NCI-H2171 (cell line): ENCODE measurements around the gene P2RY2.

Experiments used
- DNase-seq: peaks from one replicate; lab custom pipeline; 2025; lab: John Stamatoyannopoulos, UW

Gene P2RY2

DNA sequence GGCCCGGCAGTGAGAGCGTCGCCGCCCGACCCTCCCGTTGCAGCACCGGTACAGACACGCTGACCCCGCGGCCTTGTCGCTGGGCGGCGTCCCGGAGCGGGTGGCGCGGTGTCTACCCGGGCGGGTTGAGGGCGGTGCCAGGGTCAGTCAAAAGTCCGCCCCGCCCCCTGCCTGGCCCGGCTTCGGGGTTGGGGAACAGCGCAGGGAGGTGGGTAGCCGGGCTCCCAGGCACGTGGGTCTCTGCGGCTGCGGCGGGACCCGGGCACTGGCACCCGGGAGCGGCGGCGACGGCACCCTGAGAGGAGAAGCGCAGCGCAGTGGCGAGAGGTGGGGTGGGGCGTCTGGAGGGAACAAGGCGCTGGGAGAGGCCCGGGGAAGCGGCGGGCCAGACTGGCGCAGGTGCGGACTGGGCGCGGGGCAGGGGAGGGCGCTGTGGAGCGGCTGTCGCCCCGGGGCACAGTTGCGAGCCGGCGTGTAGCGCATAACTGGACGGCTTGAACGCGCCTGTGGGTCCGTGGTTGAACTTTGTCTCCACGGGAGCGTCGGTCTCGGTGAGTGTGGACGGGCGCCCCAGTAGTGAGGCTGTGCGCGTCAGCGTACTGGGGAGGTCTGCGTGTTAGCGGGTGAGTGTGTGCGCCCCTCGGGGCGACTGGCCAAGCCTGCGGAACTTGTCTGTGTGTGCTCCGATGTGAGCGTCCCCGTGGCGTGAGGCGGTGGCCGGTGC is at the start of gene P2RY2:
Gene P2RY2 (plus strand): TSS at position 176 of the 724 bp plus-strand sequence. CDS start 15,879 bp downstream, outside the sequence.
- no peak for DNase-seq

DNA sequence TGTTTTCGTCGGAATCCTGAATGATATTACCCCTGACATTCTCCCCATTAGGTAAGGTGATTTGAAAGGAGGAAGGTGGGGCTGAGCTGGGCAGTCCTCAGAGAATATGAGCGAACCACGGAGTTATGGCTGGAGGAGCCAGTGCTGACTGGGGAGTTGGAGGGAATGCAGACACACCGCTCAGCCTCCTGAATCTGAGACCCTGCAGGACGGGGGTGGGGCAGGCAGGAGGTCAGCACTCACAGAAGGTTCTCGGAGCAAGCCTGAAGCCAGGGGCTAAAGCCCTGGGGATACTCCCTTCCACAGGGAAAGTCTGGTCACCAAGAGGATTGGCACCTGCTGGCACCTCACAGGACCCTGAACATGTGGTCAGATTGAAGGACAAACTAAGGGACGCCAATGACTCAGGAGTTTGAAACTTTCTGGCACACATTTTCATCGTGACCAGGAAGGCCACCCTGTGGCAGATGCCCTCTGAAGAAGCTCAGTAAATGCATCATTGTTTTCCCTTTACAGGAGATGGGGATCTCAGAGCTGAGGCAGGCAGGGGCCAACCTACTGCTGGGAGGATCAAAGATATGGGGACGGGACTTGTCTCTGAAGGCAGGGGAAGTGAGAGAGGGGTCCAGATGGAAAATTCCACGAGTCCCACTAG is 49.0 kb upstream of the P2RY2 start:
- DNase-seq: no peak

DNA sequence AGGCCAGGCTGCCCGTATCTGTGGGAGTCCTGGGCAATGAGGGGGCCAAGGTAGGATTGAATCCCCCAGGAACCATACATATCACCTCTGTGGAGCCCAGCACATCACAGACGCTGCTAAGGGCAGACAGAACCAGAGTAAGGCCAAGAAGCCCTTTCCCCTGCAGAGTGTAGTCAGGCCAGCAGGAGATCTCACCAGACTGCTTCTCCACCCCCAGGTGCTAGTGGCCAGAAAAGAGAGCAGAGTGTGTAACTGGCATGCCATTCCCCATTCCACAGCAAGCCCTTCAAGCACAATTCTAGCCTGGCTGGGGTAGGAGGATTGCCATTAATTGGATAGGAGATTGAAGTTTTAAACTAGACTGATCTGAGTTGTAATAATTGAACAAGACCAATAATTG is 47.9 kb upstream of the P2RY2 start:
- DNase-seq: no peak

DNA sequence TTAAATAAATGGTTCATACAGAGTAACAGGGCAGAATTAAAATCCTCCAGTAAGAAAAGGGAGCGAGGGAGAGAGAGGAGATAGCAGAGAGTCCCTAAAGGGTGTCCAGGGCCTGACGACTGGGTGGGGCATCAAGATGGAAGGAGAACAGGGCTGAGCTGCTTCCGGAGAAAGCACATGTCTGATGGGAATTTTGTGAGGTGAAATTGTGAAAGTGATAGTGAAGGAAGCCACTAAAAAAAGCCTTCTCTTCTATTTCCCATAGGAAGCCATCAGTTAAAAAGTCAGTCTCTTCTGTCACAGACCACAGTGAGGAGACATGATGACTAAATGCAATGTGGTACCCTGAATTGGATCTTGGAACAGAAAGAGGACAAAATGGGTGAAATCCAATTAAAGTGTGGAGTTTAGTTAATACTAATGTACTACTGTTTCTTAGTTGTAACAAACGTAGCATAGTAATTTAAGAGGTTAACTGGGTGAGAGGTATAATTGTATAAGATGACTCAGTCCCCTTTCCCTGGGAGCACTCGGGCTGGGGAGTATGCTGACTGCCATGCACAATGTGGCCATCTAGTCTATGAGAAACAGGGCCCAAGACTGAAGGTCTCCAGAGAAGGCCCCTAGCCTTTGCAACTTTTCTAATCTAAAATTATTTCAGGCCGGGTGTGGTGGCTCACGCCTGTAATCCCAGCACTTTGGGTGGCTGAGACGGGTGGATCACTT is 46.5 kb upstream of the P2RY2 start:
- DNase-seq: no peak

DNA sequence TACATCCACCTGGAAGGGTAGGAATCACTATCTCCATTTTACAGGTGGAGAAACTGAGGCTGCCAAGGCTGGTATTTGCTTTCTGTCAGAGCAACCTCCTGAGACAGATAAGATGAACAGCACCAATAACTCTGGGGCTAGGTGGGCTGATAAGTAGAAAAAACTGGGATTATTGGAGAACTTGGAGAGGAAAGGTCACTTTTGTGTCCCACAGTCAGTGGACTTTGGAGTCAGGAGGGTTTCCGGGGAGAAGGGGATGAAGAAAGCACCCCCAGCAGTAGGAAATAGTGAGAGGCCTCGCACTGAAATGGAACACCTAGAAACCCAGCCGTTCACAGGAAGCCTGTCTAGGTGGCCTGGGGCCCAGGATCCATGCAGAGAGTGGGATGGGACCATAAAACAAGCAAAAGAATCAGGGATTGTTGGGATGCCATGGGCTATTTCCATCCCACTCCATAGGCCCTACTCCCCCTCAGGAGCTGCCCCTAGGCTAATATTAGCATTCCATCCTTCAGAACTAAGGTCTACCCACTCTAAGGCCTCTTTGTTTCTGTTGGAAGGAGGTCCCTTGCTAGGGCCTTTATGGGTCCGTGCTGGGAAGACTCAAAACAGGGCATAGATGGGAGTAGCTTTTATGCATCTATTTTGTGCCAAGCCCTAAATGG is 45.0 kb upstream of the P2RY2 start:
- DNase-seq: no peak

DNA sequence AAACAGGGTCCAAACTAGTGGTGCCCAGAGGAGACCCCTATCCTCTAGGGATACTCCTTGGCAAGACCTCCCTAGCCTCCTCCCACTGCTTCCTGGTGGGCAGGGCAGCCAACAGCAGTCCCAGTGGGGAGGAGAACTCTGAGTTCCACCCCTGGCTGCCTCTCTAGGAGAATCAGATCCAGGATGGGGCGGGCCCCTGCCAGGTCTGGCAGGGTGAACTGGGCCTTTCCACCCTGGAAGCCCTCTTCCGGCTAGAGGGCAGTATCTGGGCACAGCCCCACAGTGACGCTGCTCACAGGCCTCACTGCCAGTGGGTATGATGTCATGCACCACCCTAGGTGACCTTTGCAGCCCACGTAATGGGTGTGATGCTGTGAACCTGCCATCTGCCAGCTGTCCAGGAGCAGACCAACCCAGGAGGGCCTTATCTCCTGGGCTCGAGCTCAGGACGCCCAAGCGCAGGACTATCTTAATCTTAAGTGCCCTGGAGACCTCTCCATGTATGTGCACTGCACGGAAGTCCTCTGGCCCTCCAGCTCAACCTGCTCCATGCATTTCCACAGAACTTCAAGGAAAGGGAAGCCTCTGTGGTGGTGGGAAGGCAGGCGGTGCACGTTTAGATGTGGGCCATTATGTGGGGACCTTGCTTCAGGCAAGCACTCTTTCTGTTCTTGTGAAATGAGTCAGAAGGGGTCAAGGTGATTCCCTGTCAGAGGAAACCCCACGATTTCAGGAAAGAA is 44.2 kb upstream of the P2RY2 start:
- no peak for DNase-seq

DNA sequence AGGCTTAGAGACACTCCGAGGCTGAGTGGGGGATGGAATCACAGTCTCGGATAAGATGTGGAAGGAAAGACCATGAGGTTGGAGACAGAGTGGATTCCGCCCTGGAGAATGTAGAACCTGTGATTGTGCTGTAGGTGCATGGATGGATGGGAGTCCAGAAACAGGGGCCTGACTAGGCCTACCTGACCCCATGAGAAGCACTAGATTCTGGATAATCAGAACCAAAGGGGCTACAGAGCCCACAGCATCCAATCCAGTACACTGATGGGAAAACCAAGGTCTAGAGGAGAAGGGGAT is 43.6 kb upstream of the P2RY2 start:
- DNase-seq: no peak

DNA sequence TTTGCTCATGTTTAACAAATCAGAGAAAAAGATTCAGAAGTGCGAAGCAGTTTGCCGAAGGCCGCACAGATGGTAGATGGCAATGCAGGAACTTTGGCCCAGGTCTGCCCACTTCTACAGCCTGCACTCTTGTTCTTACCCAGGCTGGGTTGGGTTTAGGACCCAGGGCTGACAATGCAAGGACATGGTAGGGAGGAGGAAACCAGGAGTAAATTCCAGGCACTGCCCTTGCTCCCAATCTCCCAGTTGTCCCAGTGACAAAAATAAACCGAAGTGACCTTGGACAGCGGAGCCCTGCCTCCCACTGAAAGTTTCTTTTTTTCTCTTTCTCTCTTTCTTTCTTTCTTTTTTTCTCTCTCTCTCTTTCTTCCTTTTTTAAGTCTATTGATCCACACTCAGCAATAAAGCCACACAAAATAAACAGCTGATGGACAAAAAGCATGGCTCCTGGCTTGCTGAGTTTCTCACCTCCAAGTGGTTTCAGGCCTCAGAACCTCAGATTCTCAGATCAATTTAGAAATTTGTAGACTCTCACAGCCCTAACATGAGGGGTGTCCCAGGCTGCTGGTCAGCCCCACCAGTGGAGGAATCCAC is 42.4 kb upstream of the P2RY2 start:
- no peak for DNase-seq

DNA sequence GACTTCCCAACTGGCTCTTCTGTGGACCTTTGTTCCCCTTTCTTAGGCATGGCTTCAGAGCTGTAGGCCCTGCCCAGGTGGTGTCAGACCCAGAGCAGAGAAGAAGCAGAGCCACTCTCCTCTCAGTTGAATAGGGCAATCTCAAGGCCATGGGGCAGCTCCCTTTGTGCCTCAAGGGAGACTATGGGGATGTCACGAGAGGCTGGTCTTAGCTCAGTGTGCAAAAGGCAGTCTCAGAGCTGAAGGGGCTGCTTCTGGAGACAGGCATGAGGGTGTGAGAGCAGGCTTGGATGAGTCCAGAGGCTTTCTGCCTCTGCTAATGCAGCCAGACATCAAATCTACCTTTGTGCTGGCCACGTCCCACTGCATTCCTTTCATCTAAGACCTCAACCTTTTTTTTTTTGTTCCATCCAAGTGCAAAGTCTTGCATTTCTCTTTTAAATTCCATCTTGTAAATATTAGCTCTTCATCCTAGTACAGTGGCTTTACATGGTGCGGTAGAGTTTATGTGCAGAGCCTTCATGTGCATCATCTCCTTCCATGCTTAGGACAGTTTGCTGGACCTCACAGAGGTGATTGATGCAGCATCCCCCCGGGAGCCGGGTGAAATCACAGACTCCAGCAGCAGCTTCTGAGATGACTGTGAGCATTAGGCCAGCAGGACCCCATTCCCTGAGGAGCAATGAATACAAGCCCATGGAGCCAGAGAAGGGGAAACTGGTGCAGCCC is 41.8 kb upstream of the P2RY2 start:
- no peak for DNase-seq

DNA sequence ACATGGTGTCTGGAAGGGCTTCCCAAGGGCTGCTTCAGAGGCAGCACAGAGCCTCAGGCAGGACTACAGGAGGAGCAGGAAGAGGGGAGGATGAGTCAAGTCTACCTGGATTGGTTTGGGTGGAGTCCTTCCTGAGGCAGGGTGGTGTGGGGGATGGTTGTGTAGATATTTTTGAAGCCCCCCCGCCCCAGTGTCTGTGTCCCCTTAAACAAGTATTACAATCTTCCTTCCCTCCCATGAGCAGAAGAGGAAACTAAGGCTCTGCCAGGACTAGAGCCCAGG is 41.3 kb upstream of the P2RY2 start:
- DNase-seq: no peak

DNA sequence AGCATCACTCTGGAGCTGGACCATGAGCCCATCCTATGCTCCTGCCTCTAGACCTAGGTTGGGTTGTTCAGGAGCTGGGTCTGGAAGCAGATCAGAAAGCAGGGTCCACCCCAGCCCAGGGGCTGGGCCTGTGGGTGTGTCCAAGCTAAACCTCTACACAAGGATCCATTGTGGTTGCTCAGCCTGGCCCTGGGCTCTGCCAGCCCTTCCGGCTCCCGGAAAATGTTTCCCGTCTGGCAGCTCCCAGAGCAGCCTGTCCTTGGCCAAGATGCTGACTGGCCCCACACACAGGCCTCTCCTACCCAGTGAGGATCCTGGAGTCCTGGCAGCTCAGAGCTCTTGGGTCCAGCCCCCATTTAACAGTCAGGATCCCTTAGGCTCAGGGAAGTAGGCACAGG is 40.7 kb upstream of the P2RY2 start:
- no peak for DNase-seq

DNA sequence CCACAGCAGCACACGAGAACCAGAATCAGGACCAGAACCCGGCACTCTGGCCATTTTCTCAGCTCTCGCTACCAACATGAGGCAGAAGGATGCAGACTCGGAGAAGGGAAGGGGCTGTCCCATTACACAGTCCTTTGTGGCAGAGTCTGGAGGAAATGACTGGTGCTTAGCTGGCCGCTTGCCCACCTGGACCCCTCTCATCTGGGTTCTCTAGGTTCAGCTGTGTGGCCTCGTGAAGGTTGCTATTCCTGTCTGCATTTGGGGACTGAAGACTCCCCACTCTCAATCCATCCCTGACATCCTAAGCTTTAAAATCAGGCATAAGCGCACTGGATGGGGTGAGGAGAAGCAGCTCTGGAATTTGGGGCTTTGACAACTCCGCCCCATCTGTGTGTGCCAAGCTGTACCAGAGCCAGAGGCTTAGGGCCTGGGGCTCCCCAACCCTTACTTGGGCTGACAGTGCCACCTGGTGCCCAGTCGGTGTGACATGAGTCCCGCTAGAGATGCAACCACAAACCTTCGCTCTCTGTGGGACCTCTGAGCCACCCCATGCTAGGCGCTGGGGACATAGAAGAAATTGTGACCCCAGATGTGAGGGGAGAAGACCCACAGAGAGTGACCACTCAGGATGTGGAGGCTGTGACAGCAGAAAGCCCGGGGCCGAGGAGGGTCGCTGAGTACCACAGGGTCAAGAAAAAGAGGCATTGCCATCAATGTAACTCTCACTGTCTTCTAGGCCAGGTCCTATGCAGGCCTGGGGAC is 40.1 kb upstream of the P2RY2 start:
- DNase-seq: peak; percentile 62

DNA sequence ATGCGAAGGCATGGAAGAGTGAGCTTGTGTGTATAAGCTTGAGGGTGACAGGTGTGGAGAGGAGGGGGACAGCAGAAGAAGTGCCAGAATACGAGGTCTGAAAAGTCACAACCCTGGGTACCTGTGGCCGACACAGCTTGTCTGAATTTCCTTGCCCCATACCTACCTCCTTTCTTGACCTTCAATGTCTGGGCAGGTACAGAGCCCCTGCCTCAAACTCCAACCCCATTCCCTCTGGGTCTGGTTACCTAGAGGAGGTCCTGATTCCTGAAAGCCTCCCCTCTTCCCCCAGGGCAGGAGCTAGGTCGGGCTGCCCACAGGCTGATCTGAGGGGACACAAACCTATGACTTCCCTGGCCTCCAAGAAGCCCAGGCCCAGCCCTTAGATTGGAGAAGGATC is 39.4 kb upstream of the P2RY2 start:
- DNase-seq: no peak

DNA sequence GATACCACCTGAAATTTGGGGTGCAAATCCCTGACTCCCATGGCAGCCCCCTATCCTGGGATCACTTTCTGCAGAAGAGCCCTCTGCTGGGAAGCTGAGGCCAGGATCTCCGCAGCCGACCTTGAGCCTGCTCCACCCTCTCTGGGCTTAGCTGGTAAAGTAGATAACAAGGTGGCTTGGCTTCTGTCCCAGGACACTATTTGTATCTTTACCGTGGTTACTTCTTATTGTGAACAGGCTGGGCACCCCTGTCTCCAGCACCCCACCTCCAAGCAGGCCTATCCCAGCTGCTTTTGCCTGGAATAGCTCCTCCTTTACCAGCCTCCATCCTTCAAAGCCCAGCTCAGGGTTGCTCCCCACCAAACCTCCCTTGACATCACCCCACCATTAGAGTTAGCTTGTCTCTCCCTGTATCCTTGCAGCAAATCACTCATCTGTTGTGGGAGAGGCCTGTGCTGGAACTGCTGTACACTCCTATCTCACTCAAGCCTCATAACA is 35.2 kb upstream of the P2RY2 start:
- DNase-seq: no peak

DNA sequence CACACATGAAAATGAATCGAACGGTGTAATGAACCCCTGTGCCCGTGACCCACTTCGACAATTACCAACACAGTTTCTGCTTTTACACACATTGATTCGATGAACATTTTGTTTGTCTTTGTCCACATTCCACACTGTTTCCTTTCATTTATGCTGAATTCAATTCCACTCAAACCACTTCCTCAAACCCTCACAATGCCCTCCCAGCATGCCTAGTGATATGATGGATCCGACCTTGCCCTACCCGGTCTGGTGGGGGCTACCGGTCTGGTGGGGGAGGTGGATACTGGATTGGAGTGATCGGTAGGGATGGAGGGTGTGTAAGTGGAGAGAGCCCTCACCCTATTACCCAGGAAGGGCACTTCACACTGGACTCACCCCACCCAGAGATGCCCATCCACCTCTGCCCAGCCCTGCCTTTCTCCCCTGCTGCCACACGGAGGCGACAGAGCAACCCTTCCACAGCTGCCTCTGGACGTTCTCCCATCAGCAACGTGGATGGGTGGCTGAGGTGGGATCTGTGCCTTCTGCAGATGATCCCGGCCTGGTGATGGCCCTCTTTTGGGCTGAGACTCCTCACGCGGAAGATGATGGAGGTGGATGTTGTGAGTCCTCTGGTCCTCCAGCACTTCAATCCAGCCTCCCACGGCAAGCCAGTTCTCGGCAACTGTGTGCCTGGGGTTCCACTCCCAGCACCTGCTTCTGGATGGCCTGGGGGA is 33.0 kb upstream of the P2RY2 start:
- DNase-seq: no peak

DNA sequence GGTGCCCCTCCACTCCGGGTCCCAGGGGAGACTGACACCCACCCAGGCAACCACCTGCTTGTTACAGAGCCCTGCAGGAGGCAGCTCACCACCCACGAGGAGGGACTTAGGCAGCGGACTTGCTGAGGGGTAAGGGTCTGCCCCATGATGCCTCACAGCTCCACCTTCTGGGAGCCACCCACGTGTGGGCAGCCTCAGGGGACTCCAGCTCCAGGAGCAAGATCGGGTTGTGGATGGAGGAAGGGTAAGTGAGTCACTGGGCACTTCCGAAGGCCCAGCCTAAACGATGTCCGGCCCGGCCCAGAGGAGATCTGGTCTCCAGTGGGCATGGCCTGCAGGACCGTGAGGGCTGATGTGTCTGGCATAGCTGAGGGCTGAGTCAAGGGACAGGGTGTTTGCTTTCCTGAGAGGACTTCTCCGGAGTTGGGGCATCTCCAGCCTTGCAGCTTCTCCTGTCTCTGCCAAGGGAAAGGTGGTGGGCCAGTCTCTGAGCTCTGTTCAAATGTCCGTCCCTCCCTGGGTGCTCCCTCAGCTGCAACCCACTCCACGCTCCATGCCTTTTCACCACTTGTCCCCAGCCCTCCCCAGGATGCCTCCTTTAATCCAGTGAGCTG is 32.3 kb upstream of the P2RY2 start:
- DNase-seq: no peak

DNA sequence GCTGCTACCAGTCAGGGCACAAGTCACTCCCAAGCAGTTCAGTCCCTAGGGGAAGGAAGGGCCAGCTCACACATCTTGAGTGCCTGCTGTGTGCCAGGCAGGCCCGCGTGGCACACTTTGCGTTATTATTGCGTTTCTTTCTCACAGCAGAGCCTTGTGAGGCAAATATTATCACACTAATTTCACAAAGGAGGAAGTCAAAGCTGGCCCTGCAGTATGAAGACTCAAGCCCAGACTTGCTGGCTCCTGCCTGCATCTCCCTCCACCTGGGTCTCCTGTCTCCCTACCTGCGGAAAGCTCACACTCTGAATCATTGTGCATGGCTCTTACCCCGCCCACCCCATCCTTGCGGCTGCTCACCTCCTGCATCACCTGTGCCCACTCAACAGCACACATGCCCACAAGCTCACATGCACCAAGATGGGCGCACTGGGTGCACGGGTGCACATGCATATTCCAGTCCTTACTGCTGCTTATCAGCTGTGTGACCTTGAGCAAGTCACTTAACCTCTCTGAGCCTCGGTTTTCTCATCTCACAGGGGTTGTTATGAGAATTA is 31.7 kb upstream of the P2RY2 start:
- peak; percentile 33 for DNase-seq

DNA sequence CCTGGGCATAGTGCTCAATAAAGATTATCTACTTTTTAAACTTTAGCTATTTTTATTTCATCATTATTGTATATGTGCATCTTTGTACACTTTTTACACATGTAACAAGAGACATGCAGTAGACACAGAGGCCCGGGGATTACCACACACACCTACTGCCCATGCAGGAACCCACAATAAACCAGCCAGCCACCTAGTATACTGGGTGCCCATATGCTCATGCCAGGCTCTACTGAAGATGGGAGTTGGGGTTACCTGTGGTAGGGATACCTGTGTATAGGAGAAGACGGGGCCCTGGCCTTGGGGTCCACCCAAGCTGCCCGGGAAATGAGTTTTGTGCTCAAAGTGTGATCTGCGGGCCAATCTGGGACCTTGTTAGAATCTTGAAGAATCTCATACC is 31.2 kb upstream of the P2RY2 start:
- DNase-seq: no peak

DNA sequence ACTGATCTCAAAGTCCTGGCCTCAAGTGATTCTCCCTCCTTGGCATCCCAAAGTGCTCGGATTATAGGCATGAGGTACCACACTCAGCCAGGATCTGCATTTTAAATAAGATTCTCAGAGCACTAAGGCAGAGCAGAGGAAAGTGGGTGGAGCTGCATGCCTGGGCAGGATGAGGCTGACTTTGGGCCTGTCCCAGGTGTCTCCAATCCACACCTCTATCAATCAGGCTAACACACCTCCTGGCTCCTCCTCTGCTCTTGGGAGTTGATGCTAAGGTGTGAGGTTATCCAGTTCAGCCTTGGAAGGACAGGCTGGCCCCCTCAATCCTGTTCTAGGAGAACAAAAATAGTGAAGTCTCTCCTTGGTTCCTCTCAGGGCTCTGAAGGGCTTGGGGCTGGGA is 30.2 kb upstream of the P2RY2 start:
- no peak for DNase-seq
